HepG2 (cell line): Measurements from ENCODE around the gene SCUBE1. TPM values are rescaled to one million over a fixed set of nuclear protein-coding genes. Genes with fewer than 3 reads are reported as not detected.

Experiments used
- ATAC-seq: fragments of 200-7000 bp; cut with Tn5 transposase; 3 replicates; pipeline ENCODE4 v1.9.1; 2020; ENCODE audit warnings: mild to moderate bottlenecking, moderate library complexity
- BruUV-seq: library from RNA; stranded (reverse); fragments of 400-500 nt; replicated peaks from 2 replicates; lab custom pipeline; 2021; lab: Mats Ljungman, UMichigan
- CTCF ChIA-PET: fragments of 300-600 bp; formaldehyde crosslinking; extraction: SDS; loops from one replicate; lab custom pipeline; 2021; ENCODE audit warnings: low total read pairs, inconsistent platforms, low intra/inter-chr PET ratio; lab: Yijun Ruan, JAX
- POLR2A ChIA-PET: fragments of 350-600 bp; sonication (Branson Sonifier 250); formaldehyde crosslinking; loops from one replicate; lab custom pipeline; 2020; ENCODE audit warnings: antibody characterized with exemption, inconsistent platforms; lab: Yijun Ruan, JAX
- DNase-seq: peaks from one replicate; pipeline ENCODE4 v3.0.0-alpha.2; 2015; ENCODE audit warnings: low spot score
- FAIRE-seq: peaks from 3 replicates; lab custom pipeline; 2011; peaks lifted over from hg19 to GRCh38; lab: Jason Lieb, UNC
- H2AFZ ChIP-seq: one replicate; pipeline ENCODE4 v1.6.1; 2011; ENCODE audit warnings: low read length, inconsistent platforms
- H3K27ac ChIP-seq: fragments of 300-600 bp; 3 replicates; pipeline ENCODE4 v1.8.0; 2011; ENCODE audit warnings: mixed run types, mild to moderate bottlenecking, mixed read lengths, low read length, inconsistent platforms; ENCODE audit not compliant: insufficient read depth; ENCODE audit errors: extremely low read length
- H3K27me3 ChIP-seq, 2 experiments: fragments of 200-600 bp in 1 of 2; 2 replicates in 1 of 2; 3 replicates in 1 of 2; pipeline versions ENCODE4 v1.6.0 to v1.8.0; 2011; ENCODE audit warnings: low read length in 2 of 2, mild to moderate bottlenecking in 2 of 2, moderate library complexity in 2 of 2, inconsistent platforms in 1 of 2; ENCODE audit not compliant: insufficient read depth in 2 of 2, control insufficient read depth in 1 of 2
- H3K36me3 ChIP-seq, 2 experiments: fragments of 200-600 bp in 1 of 2; replicated peaks in 1 of 2; 2 replicates in 1 of 2; 3 replicates in 1 of 2; pipeline versions ENCODE4 v1.5.1 to v1.8.0; 2011; ENCODE audit warnings: low read length in 2 of 2, inconsistent platforms in 1 of 2; ENCODE audit not compliant: insufficient read depth in 2 of 2, control insufficient read depth in 1 of 2
- H3K4me1 ChIP-seq: 2 replicates; pipeline ENCODE4 v1.5.1; 2012; ENCODE audit warnings: low read length, inconsistent platforms; ENCODE audit not compliant: insufficient read depth
- H3K4me2 ChIP-seq: 2 replicates; pipeline ENCODE4 v1.6.0; 2011; ENCODE audit warnings: low read depth, low read length, inconsistent platforms
- H3K4me3 ChIP-seq, 3 experiments: fragments of 200-600 bp in 1 of 3; sonication (generic), shearing (Covaris generic) in 1 of 3; replicated peaks in 1 of 3; 2 replicates each; pipeline ENCODE4 v1.5.1; 2011 to 2016; ENCODE audit warnings: low read length in 3 of 3, inconsistent platforms in 2 of 3, low read depth in 2 of 3, mild to moderate bottlenecking in 2 of 3, control low read depth in 1 of 3, mixed read lengths in 1 of 3; ENCODE audit not compliant: insufficient read depth in 1 of 3
- H3K79me2 ChIP-seq: one replicate; pipeline ENCODE4 v1.6.1; 2011; ENCODE audit warnings: low read length, inconsistent platforms; ENCODE audit not compliant: insufficient read depth
- H3K9ac ChIP-seq: 2 replicates; pipeline ENCODE4 v1.6.0; 2011; ENCODE audit warnings: mild to moderate bottlenecking, low read depth, low read length, inconsistent platforms; ENCODE audit not compliant: insufficient read depth
- H3K9me3 ChIP-seq: 2 replicates; pipeline ENCODE4 v1.5.1; 2012; ENCODE audit warnings: mild to moderate bottlenecking, low read length
- H4K20me1 ChIP-seq: 2 replicates; pipeline ENCODE4 v1.6.0; 2011; ENCODE audit warnings: inconsistent platforms, mild to moderate bottlenecking, low read length, moderate library complexity; ENCODE audit not compliant: insufficient read depth
- DMTF1 ChIP-seq: sonication (generic); formaldehyde crosslinking; IDR thresholded peaks from 2 replicates; pipeline ENCODE4 v1.4.0; 2020; ENCODE audit warnings: mild to moderate bottlenecking, missing genetic modification reagents
- KDM3A ChIP-seq: IDR thresholded peaks from 2 replicates; pipeline ENCODE4 v1.6.1; 2018; ENCODE audit warnings: low read depth, missing compliant biosample characterization
- KLF6 ChIP-seq: IDR thresholded peaks from 2 replicates; pipeline ENCODE4 v1.8.0; 2016; ENCODE audit warnings: missing biosample characterization, missing genetic modification reagents
- MED1 ChIP-seq: sonication (generic); formaldehyde crosslinking; IDR thresholded peaks from 2 replicates; pipeline ENCODE4 v1.4.0; 2020; ENCODE audit warnings: missing genetic modification reagents
- MEIS2 ChIP-seq: sonication (generic); formaldehyde crosslinking; IDR thresholded peaks from 2 replicates; pipeline ENCODE4 v1.9.0; 2021; ENCODE audit warnings: mild to moderate bottlenecking, missing genetic modification reagents
- STAT6 ChIP-seq: sonication (generic); formaldehyde crosslinking; IDR thresholded peaks from 2 replicates; pipeline ENCODE4 v1.4.0; 2020; ENCODE audit warnings: missing genetic modification reagents, mild to moderate bottlenecking, borderline replicate concordance
- TBL1XR1 ChIP-seq: fragments of 150-350 bp; IDR thresholded peaks from 2 replicates; pipeline ENCODE4 v1.6.1; 2014; ENCODE audit warnings: borderline replicate concordance, low read length; ENCODE audit not compliant: partially characterized antibody
- ZNF329 ChIP-seq: sonication (generic); formaldehyde crosslinking; IDR thresholded peaks from 2 replicates; pipeline ENCODE4 v1.9.0; 2021; ENCODE audit warnings: low read depth, mild to moderate bottlenecking, missing genetic modification reagents
- ZNF550 ChIP-seq: sonication (generic); formaldehyde crosslinking; IDR thresholded peaks from 2 replicates; pipeline ENCODE4 v1.4.0; 2020; ENCODE audit warnings: mild to moderate bottlenecking, missing genetic modification reagents, borderline replicate concordance
- ZSCAN31 ChIP-seq: sonication (generic); formaldehyde crosslinking; IDR thresholded peaks from 2 replicates; pipeline ENCODE4 v1.5.0; 2020; ENCODE audit warnings: low read depth, mild to moderate bottlenecking, missing genetic modification reagents
- WGBS: methylation state at CpG from one replicate; pipeline ENCODE4 v1.1.6; 2017; ENCODE audit warnings: low lambda C conversion rate; 5-methylcytosine and 5-hydroxymethylcytosine counted together
- in situ Hi-C: cut with HindIII; loops from 2 replicates; pipeline ENCODE4 v1.10.0; 2017; ENCODE audit warnings: low pct_unique_long_range_greater_than_20kb; ENCODE audit not compliant: extremely low pct_ligation_motif_present
- intact Hi-C: fragments of 100-400 bp; cut with micrococcal nuclease; formaldehyde crosslinking; loops from one replicate; pipeline ENCODE4 v1.10.0; 2022; ENCODE audit not compliant: unreplicated experiment
- polyA plus RNA-seq, 8 experiments: library from polyadenylated mRNA; depleted of rRNA in 3 of 8; stranded (reverse) in 7 of 8; unstranded in 1 of 8; fragments of >200 nt; fragmentation: Illumina TruSeq in 4 of 8; extraction: Trizol in 4 of 8; gene quantifications; 2 replicates each; pipeline versions ENCODE4 v1.2.1 to v1.2.3, GENCODE V29; 2011 to 2016; ENCODE audit warnings: low read depth in 4 of 8, missing spikeins in 1 of 8, mixed read lengths in 1 of 8; ENCODE audit not compliant: insufficient read depth in 1 of 8
- total RNA-seq, 5 experiments: library from RNA; depleted of rRNA; stranded (reverse); fragments of >200 nt; fragmentation: Illumina TruSeq; extraction: Trizol; gene quantifications; 2 replicates each; pipeline ENCODE4 v1.2.3, GENCODE V29; 2016; ENCODE audit warnings: low read depth in 1 of 5
- TF ChIP-seq, protein P1 (sequence below): sonication (generic); formaldehyde crosslinking; IDR thresholded peaks from 2 replicates; pipeline ENCODE4 v1.5.0; 2020; ENCODE audit warnings: mild to moderate bottlenecking, missing genetic modification reagents

Gene SCUBE1
- total and polyA plus RNA-seq, 2 of the 13 experiments (the other 11 are each of a cell fraction or from before 2014, with no cell fraction given), result under 0.01 to 0.05 TPM

DNA sequence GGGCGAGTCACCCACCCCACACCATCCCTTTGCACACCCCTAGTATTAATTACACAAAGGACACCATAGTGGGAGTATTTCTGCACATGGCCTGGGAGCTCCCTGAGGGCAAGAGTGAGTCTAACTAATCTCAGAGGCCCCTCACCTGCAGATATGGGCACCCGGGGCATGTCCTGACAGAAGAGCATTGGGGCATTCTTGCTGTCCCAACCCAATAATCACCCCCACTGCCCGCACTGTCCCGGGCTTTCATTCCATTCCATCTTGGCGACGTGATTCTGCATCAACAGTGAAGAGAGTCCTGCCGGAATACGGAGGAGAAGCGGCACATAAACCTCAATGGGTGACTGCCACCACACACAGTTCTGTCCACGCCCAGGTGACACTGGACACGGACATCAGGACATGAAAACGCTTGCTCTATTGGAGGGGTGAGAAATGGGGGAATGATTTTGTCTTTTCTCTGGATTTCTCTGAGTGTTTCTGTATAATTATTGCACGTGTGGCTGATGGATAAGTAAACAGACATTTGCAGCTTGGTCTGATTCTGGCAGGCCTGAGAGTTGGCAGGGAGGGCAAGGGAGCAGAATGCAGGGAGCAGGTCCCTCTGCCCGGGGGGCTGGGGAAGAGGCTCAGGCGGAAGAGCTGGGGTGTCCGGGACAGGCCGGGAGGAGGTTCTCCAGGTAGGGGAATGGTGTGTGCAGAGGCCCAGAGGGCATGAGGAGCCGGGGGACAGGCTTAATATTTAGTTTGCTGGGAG lies 38.2 kb downstream of the SCUBE1 start:
- DNase-seq (no peak), ATAC-seq (no peak), FAIRE-seq (no peak)
- no peaks in the 10 kb centered on the region for H3K9me3 ChIP-seq
- no peaks in the 10 kb centered on the region for H3K4me1 ChIP-seq
- in situ Hi-C loops, result no loop called here
- ChIA-PET CTCF (no interaction called here), POLR2A (no interaction called here)
- intact Hi-C loops, result no loop called here
- no peak overlapping the region for H2AFZ ChIP-seq
- no peak overlapping the region for H3K27ac ChIP-seq
- H3K4me2 ChIP-seq, result no peak overlapping the region
- no peaks in the 10 kb centered on the region for H3K79me2 ChIP-seq
- peaks cover 2% of the 10 kb centered on the region; the same call in 1 of the 2 replicates for H4K20me1 ChIP-seq
- H3K9ac ChIP-seq, result no peak overlapping the region
- H3K4me3 ChIP-seq, result no peak overlapping the region
- 21% methylated on average over 16 of the region's 18 CpGs for WGBS
- BruUV-seq, result no TSS peak
- peaks cover 20 to 87% of the 10 kb centered on the region in 2 experiments; a peak in 4 of 5 replicates for H3K27me3 ChIP-seq
- no peaks in the 10 kb centered on the region for H3K36me3 ChIP-seq
- TF ChIP-seq TBL1XR1 (no peak), MEIS2 (CRISPR knock-in tag) (no peak), ZNF329 (no peak), KDM3A (CRISPR knock-in tag) (no peak), STAT6 (CRISPR knock-in tag) (no peak), ZNF550 (CRISPR knock-in tag) (no peak), KLF6 (CRISPR knock-in tag) (no peak), DMTF1 (no peak), MED1 (CRISPR knock-in tag) (no peak), ZSCAN31 (CRISPR knock-in tag) (no peak)
- TF ChIP-seq, protein P1, sequence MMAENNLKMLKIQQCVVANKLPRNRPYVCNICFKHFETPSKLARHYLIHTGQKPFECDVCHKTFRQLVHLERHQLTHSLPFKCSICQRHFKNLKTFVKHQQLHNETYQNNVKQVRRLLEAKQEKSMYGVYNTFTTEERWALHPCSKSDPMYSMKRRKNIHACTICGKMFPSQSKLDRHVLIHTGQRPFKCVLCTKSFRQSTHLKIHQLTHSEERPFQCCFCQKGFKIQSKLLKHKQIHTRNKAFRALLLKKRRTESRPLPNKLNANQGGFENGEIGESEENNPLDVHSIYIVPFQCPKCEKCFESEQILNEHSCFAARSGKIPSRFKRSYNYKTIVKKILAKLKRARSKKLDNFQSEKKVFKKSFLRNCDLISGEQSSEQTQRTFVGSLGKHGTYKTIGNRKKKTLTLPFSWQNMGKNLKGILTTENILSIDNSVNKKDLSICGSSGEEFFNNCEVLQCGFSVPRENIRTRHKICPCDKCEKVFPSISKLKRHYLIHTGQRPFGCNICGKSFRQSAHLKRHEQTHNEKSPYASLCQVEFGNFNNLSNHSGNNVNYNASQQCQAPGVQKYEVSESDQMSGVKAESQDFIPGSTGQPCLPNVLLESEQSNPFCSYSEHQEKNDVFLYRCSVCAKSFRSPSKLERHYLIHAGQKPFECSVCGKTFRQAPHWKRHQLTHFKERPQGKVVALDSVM (CRISPR knock-in tag), result no peak
